ENCODE data around the gene ASGR2.
"Not testable (repeated sequence)": the region's sequence is repeated elsewhere in the genome, so short reads cannot be mapped to it uniquely, and the experiment has no call there.

Gene ASGR2

GRCh38 chr17:7133424-7133823 lies 18.8 kb upstream of the ASGR2 start:
- no peaks in the 10 kb centered on the region for H3K36me3 Mint-ChIP-seq
- peak overlapping the region; percentile 57 for H3K4me3 Mint-ChIP-seq
- DNase-seq (ENCODE audit: low spot score in 2 of 2): peak; percentile 50 to 52
- H3K27ac Mint-ChIP-seq: peak overlapping the region; percentile 98
- H3K4me1 Mint-ChIP-seq: peaks cover 22% of the 10 kb centered on the region
- H3K27me3 Mint-ChIP-seq: peaks cover 10% of the 10 kb centered on the region
- ATAC-seq (ENCODE audit: low read depth): peak; percentile 25
- H3K9me3 Mint-ChIP-seq: no peaks in the 10 kb centered on the region

GRCh38 chr17:7132511-7133094 lies 18.0 kb upstream of the ASGR2 start:
- Mint-ChIP-seq H3K9me3 (no peaks in the 10 kb centered on the region), H3K4me3 (peak overlapping the region; percentile 51), H3K4me1 (peaks cover 22% of the 10 kb centered on the region), H3K27ac (peak overlapping the region; percentile 98), H3K27me3 (peaks cover 10% of the 10 kb centered on the region), H3K36me3 (no peaks in the 10 kb centered on the region)
- peak; percentile 56 to 69 for DNase-seq (ENCODE audit: low spot score in 2 of 2)
- peak; percentile 90 for ATAC-seq (ENCODE audit: low read depth)

GRCh38 chr17:7131423-7131791 lies 16.8 kb upstream of the ASGR2 start:
- H3K9me3 Mint-ChIP-seq: no peaks in the 10 kb centered on the region
- H3K36me3 Mint-ChIP-seq: no peaks in the 10 kb centered on the region
- H3K4me1 Mint-ChIP-seq: peaks cover 22% of the 10 kb centered on the region
- H3K4me3 Mint-ChIP-seq: peak overlapping the region; percentile 15
- no peak for DNase-seq (ENCODE audit: low spot score in 2 of 2)
- ATAC-seq (ENCODE audit: low read depth): no peak
- H3K27ac Mint-ChIP-seq: peak overlapping the region; percentile 98
- H3K27me3 Mint-ChIP-seq: peaks cover 10% of the 10 kb centered on the region

GRCh38 chr17:7130621-7131422 lies 16.2 kb upstream of the ASGR2 start:
- H3K27me3 Mint-ChIP-seq: peaks cover 11% of the 10 kb centered on the region
- H3K4me3 Mint-ChIP-seq: peak overlapping the region; percentile 15
- ATAC-seq (ENCODE audit: low read depth): no peak
- H3K4me1 Mint-ChIP-seq: peaks cover 20% of the 10 kb centered on the region
- H3K9me3 Mint-ChIP-seq: no peaks in the 10 kb centered on the region
- DNase-seq (ENCODE audit: low spot score in 2 of 2): no peak
- no peaks in the 10 kb centered on the region for H3K36me3 Mint-ChIP-seq
- peak overlapping the region; percentile 98 for H3K27ac Mint-ChIP-seq

- Mint-ChIP-seq H3K36me3 (no peaks in the 10 kb centered on the region), H3K4me3 (no peak overlapping the region), H3K4me1 (peaks cover 20% of the 10 kb centered on the region), H3K27me3 (peaks cover 14% of the 10 kb centered on the region), H3K27ac (no peak overlapping the region), H3K9me3 (no peaks in the 10 kb centered on the region)
- no peak for DNase-seq (ENCODE audit: low spot score in 2 of 2)
- ATAC-seq (ENCODE audit: low read depth): no peak
Observed at GRCh38 chr17:7129311-7129710, 14.7 kb upstream of the ASGR2 start.

GRCh38 chr17:7128160-7128559 lies 13.5 kb upstream of the ASGR2 start:
- Mint-ChIP-seq H3K9me3 (no peaks in the 10 kb centered on the region), H3K4me3 (no peak overlapping the region), H3K36me3 (no peaks in the 10 kb centered on the region), H3K27ac (no peak overlapping the region), H3K4me1 (peaks cover 17% of the 10 kb centered on the region), H3K27me3 (peaks cover 17% of the 10 kb centered on the region)
- ATAC-seq (ENCODE audit: low read depth) (no peak), DNase-seq (ENCODE audit: low spot score in 2 of 2) (no peak)

- not testable (repeated sequence) for H3K9me3 Mint-ChIP-seq; H3K36me3 Mint-ChIP-seq; ATAC-seq (ENCODE audit: low read depth); DNase-seq (ENCODE audit: low spot score in 2 of 2); H3K27ac Mint-ChIP-seq; H3K4me3 Mint-ChIP-seq
- peaks cover 16% of the 10 kb centered on the region for H3K27me3 Mint-ChIP-seq
- H3K4me1 Mint-ChIP-seq: peaks cover 12% of the 10 kb centered on the region
Observed at GRCh38 chr17:7127501-7127900, 12.9 kb upstream of the ASGR2 start.

GRCh38 chr17:7126386-7126785 lies 11.8 kb upstream of the ASGR2 start:
- not testable (repeated sequence) for H3K36me3 Mint-ChIP-seq; H3K27ac Mint-ChIP-seq; DNase-seq (ENCODE audit: low spot score in 2 of 2); H3K4me1 Mint-ChIP-seq; H3K9me3 Mint-ChIP-seq; ATAC-seq (ENCODE audit: low read depth); H3K4me3 Mint-ChIP-seq
- peaks cover 16% of the 10 kb centered on the region for H3K27me3 Mint-ChIP-seq

- no peak overlapping the region for H3K4me3 Mint-ChIP-seq
- H3K27me3 Mint-ChIP-seq: peaks cover 16% of the 10 kb centered on the region
- ATAC-seq (ENCODE audit: low read depth) (no peak), DNase-seq (ENCODE audit: low spot score in 2 of 2) (no peak)
- H3K9me3 Mint-ChIP-seq: peaks cover 1% of the 10 kb centered on the region
- no peak overlapping the region for H3K27ac Mint-ChIP-seq
- H3K36me3 Mint-ChIP-seq: peaks cover 2% of the 10 kb centered on the region
- H3K4me1 Mint-ChIP-seq: peaks cover 7% of the 10 kb centered on the region
Observed at GRCh38 chr17:7124923-7125322, 10.3 kb upstream of the ASGR2 start.

- H3K36me3 Mint-ChIP-seq: peaks cover 2% of the 10 kb centered on the region
- DNase-seq (ENCODE audit: low spot score in 2 of 2) (no peak), ATAC-seq (ENCODE audit: low read depth) (no peak)
- peaks cover 7% of the 10 kb centered on the region for H3K4me1 Mint-ChIP-seq
- peaks cover 1% of the 10 kb centered on the region for H3K9me3 Mint-ChIP-seq
- no peak overlapping the region for H3K27ac Mint-ChIP-seq
- H3K4me3 Mint-ChIP-seq: no peak overlapping the region
- H3K27me3 Mint-ChIP-seq: peaks cover 19% of the 10 kb centered on the region
Observed at GRCh38 chr17:7123844-7124243, 9.2 kb upstream of the ASGR2 start.

- Mint-ChIP-seq H3K36me3 (peaks cover 2% of the 10 kb centered on the region), H3K27ac (no peak overlapping the region), H3K4me1 (peaks cover 7% of the 10 kb centered on the region), H3K4me3 (no peak overlapping the region), H3K27me3 (peaks cover 19% of the 10 kb centered on the region), H3K9me3 (peaks cover 1% of the 10 kb centered on the region)
- DNase-seq (ENCODE audit: low spot score in 2 of 2): no peak
- no peak for ATAC-seq (ENCODE audit: low read depth)
Observed at GRCh38 chr17:7122381-7122780, 7.8 kb upstream of the ASGR2 start.

GRCh38 chr17:7120635-7121034 lies 6.0 kb upstream of the ASGR2 start:
- not testable (repeated sequence) for DNase-seq (ENCODE audit: low spot score in 2 of 2); H3K4me3 Mint-ChIP-seq; H3K4me1 Mint-ChIP-seq; ATAC-seq (ENCODE audit: low read depth); H3K36me3 Mint-ChIP-seq; H3K9me3 Mint-ChIP-seq; H3K27ac Mint-ChIP-seq
- peaks cover 19% of the 10 kb centered on the region for H3K27me3 Mint-ChIP-seq

- peaks cover 2% of the 10 kb centered on the region for H3K36me3 Mint-ChIP-seq
- peaks cover 19% of the 10 kb centered on the region for H3K27me3 Mint-ChIP-seq
- H3K27ac Mint-ChIP-seq: no peak overlapping the region
- peaks cover 1% of the 10 kb centered on the region for H3K9me3 Mint-ChIP-seq
- peaks cover 7% of the 10 kb centered on the region for H3K4me1 Mint-ChIP-seq
- DNase-seq (ENCODE audit: low spot score in 2 of 2) (no peak), ATAC-seq (ENCODE audit: low read depth) (no peak)
- no peak overlapping the region for H3K4me3 Mint-ChIP-seq
Observed at GRCh38 chr17:7120123-7120522, 5.5 kb upstream of the ASGR2 start.

GRCh38 chr17:7119314-7119713 lies 4.7 kb upstream of the ASGR2 start:
- peaks cover 7% of the 10 kb centered on the region for H3K4me1 Mint-ChIP-seq
- H3K4me3 Mint-ChIP-seq: no peak overlapping the region
- H3K9me3 Mint-ChIP-seq: peaks cover 1% of the 10 kb centered on the region
- peaks cover 2% of the 10 kb centered on the region for H3K36me3 Mint-ChIP-seq
- DNase-seq (ENCODE audit: low spot score in 2 of 2): no peak
- peaks cover 17% of the 10 kb centered on the region for H3K27me3 Mint-ChIP-seq
- ATAC-seq (ENCODE audit: low read depth): no peak
- H3K27ac Mint-ChIP-seq: no peak overlapping the region
